Activated naive CD4-positive, alpha-beta T cell treated with anti-CD3 and anti-CD28 coated beads, Interleukin-2, amount 50 U/mL, for 24 hours (primary cell): ENCODE results near the gene CHEK1.
"Not testable (repeated sequence)": the region's sequence is repeated elsewhere in the genome, so short reads cannot be mapped to it uniquely, and the experiment has no call there.

Experiments used
- H3K27ac Mint-ChIP-seq: one replicate; pipeline ENCODE4 v1.8.0; 2021; ENCODE audit warnings: mild to moderate bottlenecking, mixed read lengths
- H3K27me3 Mint-ChIP-seq: one replicate; pipeline ENCODE4 v1.8.0; 2021; ENCODE audit warnings: mixed read lengths
- H3K36me3 Mint-ChIP-seq: one replicate; pipeline ENCODE4 v1.8.0; 2021; ENCODE audit warnings: mixed read lengths
- H3K4me1 Mint-ChIP-seq: one replicate; pipeline ENCODE4 v1.8.0; 2021; ENCODE audit warnings: mixed read lengths
- H3K4me3 Mint-ChIP-seq: one replicate; pipeline ENCODE4 v1.8.0; 2021; ENCODE audit warnings: mild to moderate bottlenecking, mixed read lengths
- H3K9me3 Mint-ChIP-seq: one replicate; pipeline ENCODE4 v1.8.0; 2021; ENCODE audit warnings: mixed read lengths

The CHEK1 gene

DNA sequence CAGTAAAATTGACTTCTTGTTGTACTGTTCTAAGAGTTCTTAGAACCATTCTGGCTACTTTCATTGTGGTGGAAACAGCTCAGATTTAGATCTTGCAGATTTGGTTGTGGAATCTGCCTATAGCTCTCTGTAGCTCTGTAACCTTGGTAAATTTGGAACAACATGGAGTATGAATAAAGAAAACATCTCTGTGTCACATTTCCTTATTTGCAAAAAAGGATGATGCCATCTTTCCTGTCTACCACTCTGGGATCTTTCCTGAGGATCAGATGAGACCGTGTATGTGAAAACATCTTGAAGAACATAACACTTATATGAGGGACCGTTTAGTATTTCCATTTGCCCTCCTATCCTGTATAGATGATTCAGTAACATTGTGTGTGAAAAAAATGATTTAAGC, 46.6 kb downstream of the CHEK1 start:
- peaks cover 16% of the 10 kb centered on the region for H3K36me3 Mint-ChIP-seq
- H3K27me3 Mint-ChIP-seq, result no peaks in the 10 kb centered on the region

DNA sequence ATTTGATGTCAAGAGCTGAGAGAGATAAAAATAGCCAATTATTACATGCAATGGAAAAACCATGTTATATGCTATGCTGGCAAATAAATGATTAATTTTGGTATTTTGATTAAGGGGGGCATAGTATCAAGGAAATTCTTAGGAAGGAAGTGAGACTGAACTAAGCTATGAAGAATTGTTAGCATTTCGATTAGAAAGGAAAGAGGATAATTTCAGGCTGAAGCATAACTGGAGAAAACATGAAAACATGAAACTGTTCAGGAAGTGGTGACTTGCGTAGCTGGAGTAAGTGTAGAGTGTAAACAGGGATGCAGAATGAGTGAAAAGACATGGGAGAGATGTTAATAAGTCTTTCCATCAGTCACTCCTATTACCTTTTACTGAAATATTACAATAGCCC, 49.2 kb downstream of the CHEK1 start:
- no peaks in the 10 kb centered on the region for H3K9me3 Mint-ChIP-seq
- peaks cover 6% of the 10 kb centered on the region for H3K36me3 Mint-ChIP-seq
- no peaks in the 10 kb centered on the region for H3K27me3 Mint-ChIP-seq
- H3K27ac Mint-ChIP-seq, result no peak overlapping the region
- no peaks in the 10 kb centered on the region for H3K4me1 Mint-ChIP-seq
- H3K4me3 Mint-ChIP-seq, result no peak overlapping the region

More for the DNA sequence above, 46.6 kb downstream of the CHEK1 start:
- H3K9me3 Mint-ChIP-seq, result peaks cover 12% of the 10 kb centered on the region
- H3K4me1 Mint-ChIP-seq, result no peaks in the 10 kb centered on the region
- no peak overlapping the region for H3K4me3 Mint-ChIP-seq
- H3K27ac Mint-ChIP-seq, result no peak overlapping the region

DNA sequence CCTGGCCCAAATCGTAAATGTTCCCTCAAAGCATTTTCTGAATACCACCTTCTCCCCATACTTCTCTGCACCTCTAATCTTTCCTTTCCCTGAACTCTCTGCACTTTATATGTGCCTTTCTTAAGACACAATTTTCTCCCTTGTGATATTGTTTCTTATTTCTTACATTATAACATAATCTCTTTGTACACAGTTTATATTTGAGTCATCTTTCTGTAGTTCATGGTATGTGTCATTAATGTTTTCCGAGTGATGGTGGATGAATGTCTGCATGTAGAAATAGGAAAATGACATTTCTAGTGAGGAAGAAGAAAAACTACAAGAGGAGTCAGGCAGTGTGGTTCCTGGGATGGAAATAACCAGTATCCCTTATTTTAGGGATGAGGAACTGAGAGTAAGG, 50.2 kb downstream of the CHEK1 start:
- no peaks in the 10 kb centered on the region for H3K27me3 Mint-ChIP-seq
- no peak overlapping the region for H3K27ac Mint-ChIP-seq
- no peak overlapping the region for H3K4me3 Mint-ChIP-seq
- H3K9me3 Mint-ChIP-seq, result no peaks in the 10 kb centered on the region
- H3K4me1 Mint-ChIP-seq, result no peaks in the 10 kb centered on the region
- peaks cover 2% of the 10 kb centered on the region for H3K36me3 Mint-ChIP-seq

GRCh38 chr11:125679397-125679796, 54.4 kb downstream of the CHEK1 start:
- Mint-ChIP-seq H3K27ac (no peak overlapping the region), H3K4me3 (no peak overlapping the region), H3K9me3 (no peaks in the 10 kb centered on the region), H3K4me1 (no peaks in the 10 kb centered on the region), H3K27me3 (no peaks in the 10 kb centered on the region), H3K36me3 (no peaks in the 10 kb centered on the region)

- H3K9me3 Mint-ChIP-seq, result no peaks in the 10 kb centered on the region
- no peaks in the 10 kb centered on the region for H3K4me1 Mint-ChIP-seq
- H3K4me3 Mint-ChIP-seq, result no peak overlapping the region
- no peak overlapping the region for H3K27ac Mint-ChIP-seq
- no peaks in the 10 kb centered on the region for H3K27me3 Mint-ChIP-seq
- H3K36me3 Mint-ChIP-seq, result no peaks in the 10 kb centered on the region
These were observed 54.9 kb downstream of the CHEK1 start for GRCh38 chr11:125679837-125680236.

DNA sequence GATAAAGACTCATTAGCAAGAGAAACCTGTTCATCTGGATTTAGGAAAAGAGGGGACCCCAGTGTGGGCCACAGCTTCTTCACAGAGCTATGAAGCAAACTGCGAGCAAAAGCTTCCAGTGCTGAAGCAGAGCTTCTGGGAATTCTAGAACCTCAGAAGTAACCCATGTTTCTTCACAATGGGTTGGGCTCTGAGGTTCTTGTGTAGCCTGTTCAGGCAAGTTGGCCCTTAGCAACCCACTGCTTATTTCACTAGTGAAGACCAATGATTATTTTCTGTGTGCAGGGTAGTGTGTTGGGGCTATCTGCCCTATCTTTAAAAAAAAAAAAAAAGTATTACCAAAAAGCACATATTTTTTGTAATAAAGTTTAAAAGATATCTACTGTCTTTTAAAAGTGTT, 55.8 kb downstream of the CHEK1 start, which contains the start of gene ACRV1:
ACRV1 (minus strand) TSS at position 101 of the 400 bp plus-strand sequence; CDS start at position 34, 67 bp downstream.
- H3K27me3 Mint-ChIP-seq, result no peaks in the 10 kb centered on the region
- no peaks in the 10 kb centered on the region for H3K9me3 Mint-ChIP-seq
- H3K36me3 Mint-ChIP-seq, result no peaks in the 10 kb centered on the region
- H3K27ac Mint-ChIP-seq, result no peak within 1 kb of the TSS
- no peaks in the 10 kb centered on the region for H3K4me1 Mint-ChIP-seq
- no peak within 1 kb of the TSS for H3K4me3 Mint-ChIP-seq

- H3K27me3 Mint-ChIP-seq, result no peaks in the 10 kb centered on the region
- H3K36me3 Mint-ChIP-seq, result no peaks in the 10 kb centered on the region
- H3K4me3 Mint-ChIP-seq, result no peak overlapping the region
- H3K4me1 Mint-ChIP-seq, result no peaks in the 10 kb centered on the region
- H3K27ac Mint-ChIP-seq, result no peak overlapping the region
- no peaks in the 10 kb centered on the region for H3K9me3 Mint-ChIP-seq
These were observed 60.3 kb downstream of the CHEK1 start for GRCh38 chr11:125685228-125685627.

- Mint-ChIP-seq H3K36me3 (no peaks in the 10 kb centered on the region), H3K4me3 (no peak overlapping the region), H3K27me3 (peaks cover 2% of the 10 kb centered on the region), H3K27ac (no peak overlapping the region), H3K9me3 (no peaks in the 10 kb centered on the region), H3K4me1 (no peaks in the 10 kb centered on the region)
These were observed 63.1 kb downstream of the CHEK1 start for GRCh38 chr11:125688066-125688465.

DNA sequence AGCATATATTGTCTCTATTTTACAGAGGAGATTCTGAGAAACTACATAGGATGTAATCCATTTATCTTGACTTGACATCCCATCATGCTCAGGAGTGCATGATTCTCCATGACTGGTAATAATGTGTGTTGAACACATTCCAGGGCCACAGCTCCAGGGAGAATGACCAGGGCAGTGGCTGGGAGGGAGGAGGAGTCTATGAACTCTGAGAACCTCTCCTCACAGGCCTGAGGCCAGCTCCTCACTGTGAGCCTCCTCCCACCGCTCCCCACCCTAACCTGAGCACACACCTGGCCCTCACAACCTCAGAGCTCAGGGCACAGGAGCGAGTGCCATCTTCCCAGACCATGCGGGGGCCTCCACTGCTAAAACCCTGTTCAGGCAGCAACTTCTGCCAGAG, 63.7 kb downstream of the CHEK1 start:
- Mint-ChIP-seq H3K27me3 (peaks cover 2% of the 10 kb centered on the region), H3K4me3 (no peak overlapping the region), H3K27ac (no peak overlapping the region), H3K9me3 (no peaks in the 10 kb centered on the region), H3K4me1 (no peaks in the 10 kb centered on the region), H3K36me3 (no peaks in the 10 kb centered on the region)

DNA sequence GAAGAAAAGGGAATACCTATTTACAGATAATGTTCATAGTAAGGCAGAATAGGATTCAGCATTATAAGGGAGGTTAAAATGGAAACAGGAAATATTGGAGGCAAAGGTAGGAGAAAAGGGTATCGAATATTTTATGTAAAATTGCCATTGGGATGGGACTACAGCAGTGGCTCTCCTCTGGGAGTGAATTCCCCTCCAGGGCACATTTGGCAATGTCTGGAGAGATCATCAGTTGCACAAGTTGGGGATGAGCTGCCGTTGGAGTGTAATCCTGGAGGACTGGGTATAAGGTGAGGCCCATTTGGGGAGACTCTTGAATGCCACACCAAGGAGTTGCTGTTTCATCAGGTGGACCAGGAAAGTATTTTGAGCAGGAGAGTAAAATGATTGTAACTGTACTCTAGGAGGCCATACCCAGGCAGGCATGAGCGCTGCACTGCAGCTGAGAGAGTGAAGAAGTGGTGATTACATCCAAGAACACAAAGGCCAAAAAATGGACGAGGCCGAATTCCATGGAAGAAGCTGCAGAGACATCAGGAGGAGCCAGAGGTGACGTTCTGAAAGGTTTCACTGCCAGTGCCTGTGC, 64.4 kb downstream of the CHEK1 start:
- Mint-ChIP-seq H3K27ac (no peak overlapping the region), H3K36me3 (no peaks in the 10 kb centered on the region), H3K4me3 (no peak overlapping the region), H3K27me3 (peaks cover 2% of the 10 kb centered on the region), H3K4me1 (no peaks in the 10 kb centered on the region), H3K9me3 (no peaks in the 10 kb centered on the region)

- H3K27me3 Mint-ChIP-seq, result peaks cover 2% of the 10 kb centered on the region
- H3K4me3 Mint-ChIP-seq, result no peak overlapping the region
- no peaks in the 10 kb centered on the region for H3K4me1 Mint-ChIP-seq
- H3K9me3 Mint-ChIP-seq, result no peaks in the 10 kb centered on the region
- H3K27ac Mint-ChIP-seq, result no peak overlapping the region
- no peaks in the 10 kb centered on the region for H3K36me3 Mint-ChIP-seq
These were observed 65.0 kb downstream of the CHEK1 start for GRCh38 chr11:125690006-125690405.

- H3K27ac Mint-ChIP-seq, result no peak overlapping the region
- no peaks in the 10 kb centered on the region for H3K4me1 Mint-ChIP-seq
- no peak overlapping the region for H3K4me3 Mint-ChIP-seq
- no peaks in the 10 kb centered on the region for H3K36me3 Mint-ChIP-seq
- peaks cover 3% of the 10 kb centered on the region for H3K27me3 Mint-ChIP-seq
- no peaks in the 10 kb centered on the region for H3K9me3 Mint-ChIP-seq
These were observed 67.9 kb downstream of the CHEK1 start for GRCh38 chr11:125692887-125693286.

- Mint-ChIP-seq H3K9me3 (no peaks in the 10 kb centered on the region), H3K36me3 (no peaks in the 10 kb centered on the region), H3K4me1 (no peaks in the 10 kb centered on the region), H3K27ac (no peak overlapping the region), H3K4me3 (no peak overlapping the region), H3K27me3 (peaks cover 6% of the 10 kb centered on the region)
These were observed 70.0 kb downstream of the CHEK1 start for GRCh38 chr11:125694951-125695350.

GRCh38 chr11:125701018-125701610, 76.2 kb downstream of the CHEK1 start:
- Mint-ChIP-seq H3K4me3 (no peak overlapping the region), H3K4me1 (no peaks in the 10 kb centered on the region), H3K27me3 (peaks cover 11% of the 10 kb centered on the region), H3K27ac (no peak overlapping the region), H3K9me3 (no peaks in the 10 kb centered on the region), H3K36me3 (no peaks in the 10 kb centered on the region)

GRCh38 chr11:125701858-125702621, 77.1 kb downstream of the CHEK1 start:
- H3K9me3 Mint-ChIP-seq, result no peaks in the 10 kb centered on the region
- H3K27me3 Mint-ChIP-seq, result peaks cover 16% of the 10 kb centered on the region
- H3K27ac Mint-ChIP-seq, result no peak overlapping the region
- H3K4me3 Mint-ChIP-seq, result no peak overlapping the region
- no peaks in the 10 kb centered on the region for H3K4me1 Mint-ChIP-seq
- H3K36me3 Mint-ChIP-seq, result peaks cover 1% of the 10 kb centered on the region

GRCh38 chr11:125704686-125705085, 79.7 kb downstream of the CHEK1 start:
- H3K27ac Mint-ChIP-seq, H3K4me1 Mint-ChIP-seq, H3K4me3 Mint-ChIP-seq, H3K36me3 Mint-ChIP-seq, H3K9me3 Mint-ChIP-seq: not testable (repeated sequence)
- H3K27me3 Mint-ChIP-seq, result peaks cover 19% of the 10 kb centered on the region
